ENCODE results near the gene AP1M2. TPM values are rescaled to one million over a fixed set of nuclear protein-coding genes. Genes with fewer than 3 reads are reported as not detected.
"Not testable (repeated sequence)": the region's sequence is repeated elsewhere in the genome, so short reads cannot be mapped to it uniquely, and the experiment has no call there.

The AP1M2 gene
- total RNA-seq, 1 donor from 2014 or later: 3.0 TPM

GRCh38 chr19:10543420-10544241 is 43.5 kb downstream of the AP1M2 start, which contains the start of gene ATG4D:
Gene ATG4D (plus strand): TSS chr19:10543904. CDS start chr19:10544091, 187 bp downstream.
- no peak for DNase-seq (ENCODE audit: extremely low read depth, low read depth, low spot score)

DNA sequence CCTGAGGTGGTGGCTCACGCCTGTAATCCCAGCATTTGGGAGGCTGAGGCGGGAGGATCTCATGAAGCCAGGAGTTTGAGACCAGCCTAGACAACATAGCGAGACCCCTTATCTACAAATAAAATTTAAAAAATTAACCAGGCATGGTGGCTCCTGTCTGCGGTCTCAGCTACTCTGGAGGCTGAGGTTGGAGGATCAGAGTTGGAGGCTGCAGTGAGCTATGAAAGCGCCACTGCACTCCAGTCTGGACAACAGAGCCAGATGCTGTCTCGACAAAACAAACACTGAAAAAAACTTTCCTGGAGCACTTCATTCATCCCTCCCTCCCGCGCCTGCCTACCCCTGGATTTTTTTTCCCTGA is 44.1 kb downstream of the AP1M2 start:
- DNase-seq (ENCODE audit: extremely low read depth, low read depth, low spot score): no peak

DNA sequence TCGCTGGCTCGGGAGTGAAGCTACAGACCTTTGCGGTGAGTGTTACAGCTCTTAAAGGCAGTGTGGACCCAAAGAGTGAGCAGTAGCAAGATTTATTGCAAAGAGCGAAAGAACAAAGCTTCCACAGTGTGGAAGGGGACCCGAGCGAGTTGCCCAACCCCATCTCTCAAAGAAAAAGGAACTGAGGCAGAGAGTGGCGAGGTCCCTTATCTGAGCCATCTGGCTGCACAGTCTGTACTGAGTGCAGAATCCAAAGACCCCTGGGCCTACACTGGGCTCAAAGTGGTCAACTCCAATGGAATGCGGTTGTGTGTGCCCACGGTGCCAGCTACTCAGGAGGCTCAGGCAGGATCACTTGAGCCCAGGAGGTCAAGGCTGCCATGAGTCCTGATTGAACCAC is 48.1 kb downstream of the AP1M2 start:
- DNase-seq (ENCODE audit: extremely low read depth, low read depth, low spot score): not testable (repeated sequence)

DNA sequence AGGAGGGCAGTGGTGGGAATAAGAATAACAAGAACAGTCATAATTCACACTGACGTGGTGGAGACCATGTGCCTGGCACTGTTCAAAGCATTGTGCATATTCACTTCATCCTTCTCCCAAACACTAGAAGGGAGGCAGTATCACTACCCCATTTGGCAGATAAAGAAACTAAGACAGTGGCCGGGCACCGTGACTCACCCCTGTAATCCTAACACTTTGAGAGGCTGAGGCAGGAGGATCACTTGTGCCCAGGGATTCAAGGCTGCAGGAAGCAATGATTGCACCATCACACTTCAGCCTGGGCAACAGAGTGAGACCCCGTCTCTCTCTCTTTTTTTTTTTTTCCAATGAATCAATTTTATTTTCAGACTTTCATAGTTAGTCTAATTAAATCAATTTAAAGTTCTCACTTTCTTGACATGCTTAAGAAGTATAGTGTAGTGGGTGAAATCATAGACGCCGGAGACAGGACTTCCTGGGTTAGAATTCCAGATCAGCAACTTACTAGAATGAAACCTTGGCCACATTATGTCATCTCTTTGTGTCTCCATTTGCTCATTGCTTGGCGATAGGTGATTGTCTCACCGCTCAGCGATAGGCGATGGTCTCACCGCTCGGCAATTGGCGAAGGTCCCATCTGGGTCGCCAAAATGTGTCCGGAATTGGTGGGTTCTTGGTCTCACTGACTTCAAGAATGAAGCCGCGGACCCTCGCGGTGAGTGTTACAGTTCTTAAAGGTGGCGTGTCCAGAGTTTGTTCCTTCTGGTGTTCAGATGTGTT is 48.7 kb downstream of the AP1M2 start:
- DNase-seq (ENCODE audit: extremely low read depth, low read depth, low spot score): no peak

DNA sequence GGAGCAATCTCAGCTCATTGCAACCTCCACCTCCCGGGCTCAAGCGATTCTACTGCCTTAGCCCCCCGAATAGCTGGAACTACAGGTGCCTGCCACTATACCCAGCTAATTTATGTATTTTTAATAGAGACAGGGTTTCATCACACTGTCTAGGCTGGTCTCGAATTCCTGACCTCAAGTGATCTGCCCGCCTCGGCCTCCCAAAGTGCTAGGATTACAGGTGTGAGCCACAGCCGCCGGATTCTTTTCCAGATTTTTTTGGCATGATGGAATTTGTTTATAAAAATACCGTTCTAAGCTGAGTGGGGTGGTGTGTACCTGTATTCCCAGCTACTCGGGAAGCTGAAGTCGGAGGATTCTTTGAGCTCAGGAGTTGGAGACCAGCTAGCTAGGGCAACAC is 49.4 kb downstream of the AP1M2 start:
- DNase-seq (ENCODE audit: extremely low read depth, low read depth, low spot score): no peak

- DNase-seq (ENCODE audit: extremely low read depth, low read depth, low spot score): no peak
Observed at GRCh38 chr19:10535613-10536012, 51.5 kb downstream of the AP1M2 start.

- no peak for DNase-seq (ENCODE audit: extremely low read depth, low read depth, low spot score)
Observed at GRCh38 chr19:10533646-10534386, 53.3 kb downstream of the AP1M2 start.

DNA sequence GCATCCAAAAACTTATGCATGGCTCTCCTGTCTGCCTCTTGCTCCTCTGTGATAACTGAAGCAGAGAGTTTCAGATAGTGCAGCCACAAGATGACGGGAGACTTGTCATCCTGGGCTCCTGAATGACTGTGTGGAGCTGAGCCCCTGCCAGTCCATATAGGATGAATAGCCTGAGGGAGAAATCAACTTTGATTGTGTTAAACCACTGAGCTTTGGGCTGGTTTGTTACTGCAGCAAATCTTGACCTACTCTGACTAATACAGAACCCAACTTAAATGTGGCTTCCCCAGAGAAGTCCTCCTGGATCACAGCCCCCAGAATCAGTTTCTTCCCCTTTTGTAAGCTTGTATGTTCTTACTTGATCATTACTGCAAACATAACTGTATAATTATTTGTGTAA is 54.7 kb downstream of the AP1M2 start:
- no peak for DNase-seq (ENCODE audit: extremely low read depth, low read depth, low spot score)

- not testable (repeated sequence) for DNase-seq (ENCODE audit: extremely low read depth, low read depth, low spot score)
Observed at GRCh38 chr19:10526887-10527286, 60.2 kb downstream of the AP1M2 start.

DNA sequence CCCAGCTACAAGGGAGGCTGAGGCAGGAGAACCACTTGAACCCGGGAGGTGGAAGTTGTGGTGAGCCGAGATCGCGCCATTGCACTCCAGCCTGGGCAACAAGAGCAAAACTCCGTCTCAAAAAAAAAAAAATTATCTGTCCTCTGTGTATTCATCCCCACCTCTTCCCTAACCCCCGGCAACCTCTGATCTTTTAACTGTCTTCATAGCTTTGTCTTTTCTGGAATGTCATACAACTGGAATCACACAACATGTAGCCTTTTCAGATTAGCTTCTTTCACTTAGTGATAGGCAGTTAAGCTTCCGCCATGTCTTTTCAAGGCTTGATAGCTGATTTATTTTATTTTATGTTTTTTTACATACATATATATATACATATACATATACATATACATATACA is 61.5 kb downstream of the AP1M2 start:
- no peak for DNase-seq (ENCODE audit: extremely low read depth, low read depth, low spot score)

DNA sequence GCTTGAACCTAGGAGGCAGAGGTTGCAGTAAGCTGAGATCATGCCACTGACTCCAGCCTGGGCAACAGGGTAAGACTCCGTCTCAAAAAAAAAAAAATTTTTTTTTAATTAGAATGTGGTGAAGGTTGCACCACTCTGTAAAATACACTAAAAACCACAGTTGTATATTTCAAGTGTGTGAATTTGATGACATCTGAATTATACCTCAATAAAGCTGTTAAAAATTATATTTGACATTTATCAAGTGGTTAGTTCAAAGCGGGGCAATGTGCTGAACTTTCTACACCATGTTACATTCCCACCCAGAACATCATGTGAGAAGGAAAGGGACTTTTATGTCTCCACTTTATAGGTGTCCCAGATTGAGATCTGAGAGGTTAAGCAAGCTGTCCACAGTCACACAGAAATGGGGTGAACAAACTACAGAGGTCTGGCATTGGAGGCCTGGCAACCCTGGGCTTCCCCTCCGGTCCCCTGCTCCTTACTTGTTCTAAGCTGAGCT is 63.9 kb downstream of the AP1M2 start:
- DNase-seq (ENCODE audit: extremely low read depth, low read depth, low spot score): no peak

Other genes with a start within 250 kb of the AP1M2 start
- 9.3 and 11.3 TPM in 2 replicates for gene ICAM3, start 247.7 kb downstream of the AP1M2 start, total RNA-seq
- gene TYK2, start 206.7 kb downstream of the AP1M2 start, total RNA-seq: 83.1 and 178 TPM in 2 replicates
- gene CDC37, start 183.8 kb downstream of the AP1M2 start, total RNA-seq: 276 and 332 TPM in 2 replicates
- gene PDE4A, start 166.8 kb downstream of the AP1M2 start, total RNA-seq: 4.8 and 5.3 TPM in 2 replicates
- gene KEAP1, start 84.0 kb downstream of the AP1M2 start, total RNA-seq: 69.9 and 70.4 TPM in 2 replicates
- gene S1PR5, start 69.9 kb downstream of the AP1M2 start, total RNA-seq: 0.88 TPM in 1 of 2 replicates, not detected in the other
- 18.9 and 28.4 TPM in 2 replicates for gene ATG4D, start 43.4 kb downstream of the AP1M2 start, total RNA-seq
- 7.7 and 16.2 TPM in 2 replicates for gene KRI1, start 21.3 kb downstream of the AP1M2 start, total RNA-seq
- gene CDKN2D, start 18.3 kb downstream of the AP1M2 start, total RNA-seq: 1.6 and 4.8 TPM in 2 replicates
- 92.2 and 129 TPM in 2 replicates for gene SLC44A2, start 38.2 kb upstream of the AP1M2 start, total RNA-seq
- 99.9 and 183 TPM in 2 replicates for gene ILF3, start 67.0 kb upstream of the AP1M2 start, total RNA-seq
- gene QTRT1, start 114.1 kb upstream of the AP1M2 start, total RNA-seq: 23.9 and 25.6 TPM in 2 replicates
- 123 and 178 TPM in 2 replicates for gene DNM2, start 130.8 kb upstream of the AP1M2 start, total RNA-seq
- 50.2 and 50.7 TPM in 2 replicates for gene TMED1, start 248.9 kb upstream of the AP1M2 start, total RNA-seq